Hematopoietic multipotent progenitor cell treated with erythropoietin and hydrocortisone succinate and interleukin-3 and kit ligand, for 4 days (in vitro differentiated cells): ENCODE measurements around the gene CEP85L.

Experiments used
- DNase-seq: peaks from one replicate; pipeline ENCODE4 v3.0.0-alpha.2; 2015

The CEP85L gene

DNA sequence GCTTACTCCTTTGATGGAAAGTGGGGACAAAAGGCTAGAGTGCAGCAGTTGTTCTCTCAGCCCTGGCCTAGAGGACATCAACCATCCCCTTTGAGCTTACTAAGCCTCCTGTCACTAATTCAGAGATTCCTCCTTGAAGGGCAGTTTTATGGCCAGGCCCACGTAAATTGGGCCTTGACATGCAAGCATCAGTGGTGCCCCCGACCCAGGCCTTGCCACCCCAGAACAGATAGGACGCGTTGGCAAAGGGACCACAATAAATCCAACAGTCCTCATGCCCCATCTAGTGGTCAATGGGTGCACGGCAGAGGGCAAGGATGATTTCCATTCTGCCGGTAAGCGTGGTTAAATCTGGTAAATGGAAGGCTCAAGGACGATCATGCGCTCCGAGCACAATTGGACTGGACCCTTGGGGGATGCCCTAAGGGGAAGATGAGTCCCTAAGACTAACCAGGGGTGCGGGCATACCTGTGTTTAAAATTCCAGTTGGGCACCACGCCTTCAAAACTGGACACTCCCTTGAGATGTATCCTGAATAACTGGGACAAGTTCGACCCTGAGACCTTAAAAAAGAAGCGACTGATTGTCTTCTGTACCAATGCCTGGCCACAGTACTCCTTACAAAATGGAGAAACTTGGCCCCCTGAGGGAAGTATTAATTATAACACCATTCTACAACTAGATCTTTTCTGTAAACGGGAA lies 32.6 kb downstream of the CEP85L start:
- DNase-seq = peak; percentile 73

DNA sequence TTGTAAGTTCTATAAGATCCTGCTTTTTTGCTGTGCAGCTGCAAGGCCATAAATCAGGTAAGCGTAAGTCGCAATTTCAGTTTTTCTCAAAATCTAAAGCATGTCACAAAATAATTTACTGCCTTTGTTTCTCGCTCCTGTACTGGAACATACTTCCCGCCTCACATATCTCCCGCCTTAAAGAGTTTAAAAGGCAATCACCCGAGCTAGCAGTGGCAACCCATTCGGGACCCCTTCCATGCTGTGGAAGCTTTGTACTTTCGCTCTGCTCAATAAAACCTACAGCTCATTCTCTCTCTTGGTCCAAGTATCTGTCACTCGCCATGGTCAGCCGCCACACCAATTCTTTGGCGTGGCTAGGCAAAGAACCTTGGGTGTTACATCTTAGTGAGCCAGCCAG lies 34.0 kb downstream of the CEP85L start:
- no peak for DNase-seq

DNA sequence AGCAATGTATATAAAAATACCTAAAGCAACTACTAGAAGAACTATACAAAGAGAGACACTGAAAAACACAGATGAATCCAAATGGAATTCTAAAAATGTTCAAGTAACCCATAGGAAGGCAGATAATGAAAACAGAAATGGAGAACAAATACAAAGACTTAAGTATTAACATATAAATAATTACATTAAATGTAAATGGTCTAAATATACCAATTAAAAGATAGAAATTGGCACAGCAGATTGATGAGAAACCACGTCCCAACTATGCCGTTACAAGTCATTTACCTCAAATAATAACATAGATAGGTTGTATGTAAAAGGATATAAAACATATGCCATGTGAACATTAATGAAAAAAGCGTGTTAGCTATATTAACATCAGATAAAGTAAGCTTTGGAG lies 40.1 kb downstream of the CEP85L start:
- no peak for DNase-seq

DNA sequence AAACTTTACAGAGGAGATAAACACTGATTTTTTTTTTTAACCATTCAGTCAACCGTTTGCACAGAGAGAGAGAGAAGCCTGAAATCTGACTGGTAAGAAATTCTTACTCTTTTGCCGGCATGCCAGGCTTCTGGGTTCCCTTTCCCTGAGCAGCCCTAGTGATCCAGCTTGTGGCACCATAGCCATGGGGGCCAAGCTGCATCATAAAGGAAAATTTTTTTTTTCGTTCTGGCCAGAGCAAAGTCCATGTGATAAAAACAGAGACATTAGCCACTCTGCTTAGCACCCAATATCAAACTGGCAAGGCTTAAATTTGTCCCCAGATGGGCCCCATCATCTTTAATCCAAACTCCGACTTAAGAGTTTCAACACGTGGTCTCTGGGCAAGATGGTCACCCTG lies 44.5 kb downstream of the CEP85L start:
- DNase-seq = no peak

DNA sequence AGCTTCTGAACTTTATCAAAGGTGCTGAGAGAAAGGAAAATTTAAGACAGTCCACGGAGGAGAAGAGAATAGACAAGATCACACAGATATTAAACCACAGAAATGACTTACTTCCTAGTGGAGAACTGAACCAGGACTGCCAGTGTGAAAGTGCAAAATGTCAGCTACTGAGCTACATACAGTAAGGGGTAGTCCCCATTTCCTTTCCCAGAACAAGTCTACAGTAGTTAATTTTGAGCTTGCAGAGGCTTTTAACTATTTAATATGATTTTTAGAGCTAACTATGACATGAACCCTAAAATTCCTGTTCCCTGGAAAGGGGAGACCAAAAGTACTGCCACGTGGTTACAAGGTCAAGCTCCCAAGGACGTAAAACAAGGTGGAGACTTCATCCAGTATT lies 45.1 kb downstream of the CEP85L start:
- DNase-seq = peak; percentile 35

DNA sequence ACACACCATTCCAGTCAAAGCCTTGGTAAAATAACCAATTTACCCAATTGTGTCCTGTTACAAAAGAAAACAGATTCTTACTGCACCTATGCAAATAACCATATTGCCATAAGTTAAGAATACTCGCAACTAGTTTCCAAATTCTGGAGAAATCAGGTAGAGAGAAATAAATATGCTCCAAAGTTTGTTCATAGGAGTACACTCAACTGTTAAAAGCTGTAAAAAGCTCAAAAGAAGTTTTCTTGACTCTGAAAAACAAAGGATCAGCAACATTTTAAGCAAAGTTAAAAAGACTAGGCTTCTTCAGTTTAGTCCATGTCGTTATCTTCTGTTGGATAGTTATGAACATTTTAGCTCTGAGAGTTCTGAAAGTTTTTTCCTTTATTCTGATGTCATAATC lies 48.0 kb downstream of the CEP85L start:
- DNase-seq = no peak

DNA sequence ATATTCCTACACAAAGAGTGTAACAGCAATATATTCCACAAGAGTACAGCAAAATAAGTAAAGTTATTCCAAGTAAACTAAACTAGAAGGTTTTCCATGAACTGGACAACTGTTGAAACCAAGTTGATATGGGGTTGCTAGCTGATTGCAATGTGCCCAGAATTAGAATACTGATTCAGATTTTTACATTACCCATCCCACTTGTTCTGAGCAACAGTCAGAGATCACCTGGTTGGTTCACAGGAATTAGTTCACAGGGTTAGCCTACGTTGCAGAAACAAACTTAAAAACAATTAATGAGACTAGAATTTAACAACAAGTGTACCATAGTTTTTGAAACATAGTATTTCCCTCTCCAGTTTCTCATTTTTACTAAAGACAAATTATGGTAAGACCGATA lies 49.1 kb downstream of the CEP85L start:
- DNase-seq = no peak

DNA sequence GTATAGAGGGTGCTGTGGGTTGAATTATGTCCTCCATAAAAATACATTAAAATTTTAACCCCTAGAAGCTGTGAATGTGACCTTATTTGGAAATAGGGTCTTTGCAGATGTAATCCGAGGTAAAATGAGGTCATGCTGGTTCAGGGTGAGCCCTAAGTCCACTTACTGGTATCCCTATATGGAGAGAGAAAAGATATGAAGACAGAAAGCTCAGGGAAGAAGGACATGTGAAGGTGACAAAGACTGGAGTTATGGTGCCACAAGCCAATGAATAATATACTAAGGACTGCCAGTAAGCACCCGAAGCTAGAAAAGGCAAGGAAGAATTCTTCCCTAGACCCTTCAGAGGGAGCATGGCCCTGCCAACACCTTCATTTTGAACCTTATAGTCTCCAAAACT lies 53.1 kb downstream of the CEP85L start:
- no peak for DNase-seq

DNA sequence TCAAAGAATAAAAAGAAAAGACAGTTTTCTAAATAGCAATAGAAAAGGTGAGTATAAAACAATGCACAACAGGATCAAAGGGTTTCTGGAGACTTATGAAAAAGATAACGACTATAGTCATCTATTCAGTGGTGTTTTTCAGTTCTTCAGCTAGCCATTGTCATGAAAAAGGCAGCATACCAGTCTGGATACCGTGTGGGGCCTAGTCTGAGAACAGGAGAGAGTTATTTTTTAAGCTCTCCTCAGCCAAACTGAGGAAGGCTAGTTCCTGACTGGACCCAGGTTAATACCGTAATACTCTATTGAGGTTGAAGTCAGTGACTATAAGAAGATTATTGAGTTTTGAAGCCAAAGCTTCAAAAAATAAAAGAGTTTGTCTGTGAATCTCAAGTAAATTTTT lies 53.8 kb downstream of the CEP85L start:
- no peak for DNase-seq

DNA sequence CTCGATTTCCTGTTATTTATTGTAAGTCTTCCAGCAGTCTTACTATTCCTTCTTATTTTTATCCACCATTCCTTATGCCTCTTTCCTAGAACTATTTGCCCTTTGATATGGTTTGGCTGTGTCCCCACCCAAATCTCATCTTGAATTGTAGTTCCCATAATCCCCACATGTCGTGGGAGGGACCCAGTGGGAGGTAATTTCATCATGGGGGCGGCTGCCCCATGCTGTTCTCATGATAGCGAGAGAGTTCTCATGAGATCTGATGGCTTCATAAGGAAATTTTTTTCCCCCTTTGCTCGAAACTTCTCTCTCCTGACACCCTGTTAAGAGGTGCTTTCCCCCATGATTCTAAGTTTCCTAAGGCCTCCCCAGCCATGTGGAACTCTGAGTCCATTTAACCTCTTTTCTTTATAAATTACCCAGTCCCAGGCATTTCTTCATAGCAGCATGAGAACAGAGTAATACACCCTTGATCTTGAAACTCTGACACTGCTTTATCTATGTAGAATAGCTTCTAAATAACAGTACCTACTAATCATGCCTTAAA lies 54.5 kb downstream of the CEP85L start:
- DNase-seq = no peak

DNA sequence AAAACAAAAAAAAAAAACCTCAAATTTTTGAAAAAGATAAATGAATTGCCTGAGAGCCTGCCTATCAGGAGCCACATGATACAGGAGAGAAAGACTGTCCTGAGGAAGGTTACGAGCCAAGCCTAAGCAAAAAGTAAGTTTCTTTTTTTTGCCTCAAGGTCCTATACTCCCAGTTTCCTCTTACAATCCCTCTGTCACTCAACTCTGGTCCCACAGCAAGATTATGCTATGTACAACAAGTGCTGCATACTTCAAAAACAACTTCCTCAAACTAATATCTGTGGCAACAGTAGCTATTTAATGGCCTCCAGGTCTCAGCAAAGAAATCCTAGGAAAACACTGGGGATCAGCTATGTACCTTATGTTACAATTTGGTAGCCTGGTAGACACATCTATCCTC lies 56.5 kb downstream of the CEP85L start:
- peak; percentile 33 for DNase-seq

DNA sequence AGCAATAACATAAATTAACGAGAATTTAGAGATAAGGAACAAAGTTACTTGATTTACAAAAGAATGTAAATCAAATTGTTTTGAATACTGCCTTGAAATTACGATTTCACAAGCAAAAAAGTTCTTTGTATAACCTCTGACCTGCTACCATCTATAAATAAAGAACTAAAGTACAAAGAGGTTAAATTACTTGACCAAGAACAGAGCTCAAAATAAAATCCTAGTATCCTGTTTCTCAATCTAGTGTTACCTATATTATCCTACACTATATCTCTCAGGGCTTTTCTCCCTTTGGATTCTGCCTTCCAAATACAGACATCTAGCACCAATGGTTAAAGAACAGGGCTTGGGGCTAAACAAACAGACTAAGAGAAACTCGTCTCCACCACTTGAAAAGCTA lies 59.5 kb downstream of the CEP85L start:
- no peak for DNase-seq

DNA sequence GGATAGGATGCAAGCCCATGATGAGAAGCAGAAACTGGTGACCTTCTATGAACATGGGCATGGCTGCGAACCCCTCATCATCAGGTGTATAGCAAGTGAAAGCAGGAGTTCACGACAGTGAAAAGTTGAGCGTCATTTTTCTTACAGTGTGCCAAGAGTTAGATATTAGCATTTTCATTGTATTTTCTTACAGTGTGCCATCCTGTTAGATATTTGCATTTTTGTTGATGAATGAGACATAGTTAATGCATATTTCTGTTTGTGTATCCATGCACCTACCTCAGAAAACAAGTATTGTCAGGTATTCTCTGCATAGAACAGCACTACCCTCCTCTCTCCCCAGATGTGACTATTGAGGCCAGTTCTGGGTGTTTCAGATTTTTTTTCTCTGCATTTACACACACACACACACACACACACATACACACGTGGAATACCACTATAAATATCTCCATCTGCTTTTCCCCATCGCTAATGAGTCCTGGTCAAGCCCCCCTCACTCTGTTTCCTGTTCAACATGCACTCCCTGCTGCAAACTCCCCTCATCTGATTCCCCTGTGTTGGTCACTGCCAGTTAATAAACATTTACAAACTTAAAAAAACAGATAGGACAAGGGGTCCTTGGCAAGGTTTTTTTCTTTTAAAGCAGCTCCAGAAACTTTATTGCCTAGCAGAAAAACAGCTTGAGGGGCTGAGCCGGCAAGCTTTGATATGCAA lies 61.6 kb downstream of the CEP85L start:
- no peak for DNase-seq

DNA sequence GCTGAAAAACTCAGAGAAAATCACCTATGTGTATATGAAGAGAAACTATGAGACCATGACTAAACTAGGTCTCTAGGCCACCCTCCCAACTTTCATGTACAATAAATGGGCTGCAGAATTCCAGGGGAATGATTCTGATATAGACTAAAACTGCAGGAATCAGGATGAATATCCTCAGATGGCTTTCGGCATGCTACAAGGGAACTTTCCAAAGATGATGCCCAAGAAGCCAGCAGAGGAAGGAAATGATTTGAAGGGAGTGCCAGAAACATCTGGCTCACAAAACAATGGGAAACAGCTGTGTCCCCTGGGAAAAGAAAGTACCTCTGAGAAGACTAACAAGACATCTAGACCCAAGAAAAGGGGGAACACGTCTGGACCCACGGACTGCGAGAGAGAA lies 62.2 kb downstream of the CEP85L start:
- DNase-seq = no peak

DNA sequence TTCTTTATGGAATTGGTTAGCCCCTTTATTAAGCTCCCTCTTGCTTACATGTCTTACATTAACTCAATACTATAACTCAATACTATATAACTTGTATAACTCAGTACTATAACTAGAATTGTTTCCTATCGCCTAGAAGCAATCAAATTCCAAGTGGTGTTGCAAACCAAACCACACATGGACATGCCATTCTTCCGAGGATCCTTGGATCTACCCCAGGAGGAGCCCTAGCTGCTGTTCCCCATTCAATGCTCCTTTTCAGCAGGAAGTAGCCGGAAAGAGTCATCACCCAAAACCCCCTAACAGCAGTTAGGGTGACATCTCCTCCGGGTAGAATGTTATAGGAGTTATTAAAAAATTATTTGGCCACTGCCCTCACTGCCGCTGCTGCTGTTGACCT lies 62.8 kb downstream of the CEP85L start:
- no peak for DNase-seq

DNA sequence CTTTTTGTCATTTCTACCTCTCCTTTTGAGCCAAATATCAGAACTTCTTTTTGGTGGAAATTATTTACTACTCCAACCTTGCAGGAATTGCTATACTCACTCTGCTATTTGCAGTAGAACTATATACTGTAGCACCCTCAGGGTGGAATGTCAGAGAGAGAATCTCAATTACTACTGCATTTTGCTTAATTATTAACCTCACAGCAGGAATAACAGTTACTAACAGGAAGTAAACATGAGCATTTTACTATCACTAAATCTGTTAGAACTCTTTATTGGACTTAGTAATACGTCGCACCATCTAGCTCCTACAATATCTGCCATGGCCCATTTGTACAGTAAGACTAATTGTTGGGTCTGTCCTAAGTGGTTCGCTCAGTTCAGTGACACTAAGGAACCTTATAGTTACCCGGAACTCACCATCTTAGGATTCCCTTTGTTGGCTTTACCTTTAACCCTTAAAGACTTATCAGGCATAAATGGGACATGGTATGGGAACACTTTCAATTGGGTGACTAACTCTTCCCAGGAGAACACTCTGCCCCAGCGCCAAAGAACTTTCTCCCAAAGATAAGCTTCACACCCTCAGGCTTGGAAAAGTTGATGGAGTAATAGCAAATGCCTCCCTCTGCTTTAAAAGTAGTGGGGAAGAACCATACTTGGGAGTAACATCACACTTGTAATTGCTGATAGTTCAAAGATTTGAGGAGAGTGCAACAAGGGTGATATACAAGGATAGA lies 64.5 kb downstream of the CEP85L start:
- no peak for DNase-seq

DNA sequence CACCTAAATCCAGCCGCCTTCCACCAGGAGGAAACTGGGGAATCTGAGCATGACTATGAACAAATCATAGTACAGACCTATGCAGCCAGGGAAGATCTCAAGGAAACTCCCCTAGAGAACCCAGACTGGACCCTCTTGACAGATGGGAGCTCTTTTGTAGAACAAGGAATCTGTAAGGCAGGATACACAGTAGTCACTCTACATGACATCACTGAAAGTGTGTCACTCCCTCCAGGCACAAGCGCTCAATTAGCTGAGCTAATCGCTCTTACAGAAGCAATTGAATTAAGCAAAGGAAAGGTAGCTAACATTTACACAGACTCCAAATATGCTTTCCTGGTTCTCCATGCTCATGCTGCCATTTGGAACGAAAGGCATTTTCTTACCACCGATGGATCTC lies 66.5 kb downstream of the CEP85L start:
- no peak for DNase-seq

DNA sequence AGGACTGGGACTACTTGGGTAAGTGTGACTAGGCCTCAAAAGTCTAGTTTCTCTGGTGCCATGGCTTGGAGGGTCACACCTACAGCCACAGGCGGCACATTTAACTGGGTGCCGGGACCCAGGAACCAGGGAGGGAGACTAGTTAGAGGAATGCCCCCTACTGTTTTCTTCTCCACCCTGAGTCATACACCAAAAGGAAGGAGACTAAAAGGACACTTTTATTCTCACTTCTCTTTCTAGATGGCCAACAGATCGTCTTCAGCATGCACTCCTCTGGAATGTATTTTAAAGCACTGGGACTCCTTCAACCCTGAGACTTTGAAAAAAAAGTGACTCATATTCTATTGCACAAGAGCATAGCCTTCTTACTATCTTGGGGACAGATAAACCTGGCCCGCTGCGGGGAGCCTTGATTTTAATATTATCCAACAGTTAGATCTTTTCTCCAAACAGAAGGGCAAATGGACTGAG lies 69.9 kb downstream of the CEP85L start:
- DNase-seq = peak; percentile 58

DNA sequence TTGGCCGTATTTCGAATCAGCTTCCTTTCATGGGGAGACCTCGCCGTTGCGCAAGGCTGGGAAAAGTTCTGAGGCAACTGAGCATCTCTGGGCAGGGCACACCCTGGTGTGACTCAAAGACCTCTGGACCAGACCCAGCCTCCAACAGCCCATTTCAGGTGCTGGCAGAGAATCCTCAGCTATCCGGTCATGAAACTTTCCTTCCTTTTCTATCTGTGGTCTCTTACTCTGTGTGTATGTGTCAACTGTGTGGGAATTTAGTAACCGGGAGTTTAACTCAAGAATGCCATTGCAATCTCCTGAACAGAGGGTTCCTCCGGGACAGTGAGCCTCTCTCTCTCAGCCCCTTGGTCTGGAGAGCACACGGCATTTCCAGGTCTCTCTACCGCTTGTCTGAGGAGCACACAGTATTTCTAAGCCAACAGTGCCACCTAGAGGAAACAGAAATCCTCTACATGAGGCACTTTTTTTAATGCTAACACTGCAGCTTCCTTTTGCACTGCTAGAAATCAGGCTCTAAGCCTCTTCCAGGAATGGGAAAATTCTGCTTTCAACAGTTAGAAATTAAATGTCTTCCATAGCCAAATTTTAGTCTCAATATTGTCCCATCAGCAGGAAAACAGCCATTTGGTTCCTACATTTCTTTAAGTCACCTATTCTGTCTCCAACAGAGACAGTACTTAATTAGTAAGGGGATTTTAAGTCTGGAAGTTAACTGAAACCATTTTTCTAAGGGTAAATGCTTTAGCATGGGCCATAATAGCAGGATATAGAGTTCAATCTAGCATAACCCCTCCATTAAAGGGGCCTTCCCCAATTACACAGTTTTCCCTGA lies 70.6 kb downstream of the CEP85L start:
- DNase-seq = peak; percentile 84

DNA sequence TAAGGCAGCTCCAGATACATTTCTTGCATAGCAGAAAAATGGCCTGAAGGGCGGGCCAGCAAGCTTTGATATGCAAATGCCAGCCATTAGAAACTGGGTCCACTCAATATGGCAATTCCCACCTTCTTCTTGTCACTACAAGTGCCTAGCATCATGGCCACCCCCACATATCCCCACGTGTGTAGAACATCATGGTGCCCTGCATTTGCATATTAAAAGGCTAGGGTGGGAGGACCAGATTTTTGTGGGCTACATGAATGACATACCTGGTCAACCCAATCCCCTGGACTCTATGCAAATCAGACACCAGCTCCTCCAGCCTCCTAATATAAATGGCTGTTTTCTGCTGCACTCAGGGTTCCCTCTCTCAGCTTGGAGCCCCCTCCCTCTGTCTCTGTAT lies 71.6 kb downstream of the CEP85L start:
- no peak for DNase-seq

DNA sequence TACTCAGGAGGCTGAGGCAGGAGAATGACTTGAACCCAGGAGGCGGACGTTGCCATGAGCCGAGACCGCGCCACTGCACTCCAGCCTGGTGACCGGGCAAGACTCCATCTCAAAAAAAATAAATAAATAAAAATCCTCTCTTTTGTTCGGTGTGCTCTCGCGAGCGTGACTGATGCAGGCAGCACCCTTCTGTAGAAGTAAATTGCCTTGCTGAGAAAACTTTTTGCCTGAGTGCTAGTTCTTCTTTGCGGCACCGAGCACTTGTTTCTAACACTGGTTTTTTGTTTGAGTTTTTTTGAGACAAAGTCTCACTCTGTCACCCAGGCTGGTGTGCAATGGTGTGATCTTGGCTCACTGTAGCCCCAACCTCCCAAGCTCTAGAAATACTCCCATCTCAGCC lies 72.8 kb downstream of the CEP85L start:
- peak; percentile 30 for DNase-seq

DNA sequence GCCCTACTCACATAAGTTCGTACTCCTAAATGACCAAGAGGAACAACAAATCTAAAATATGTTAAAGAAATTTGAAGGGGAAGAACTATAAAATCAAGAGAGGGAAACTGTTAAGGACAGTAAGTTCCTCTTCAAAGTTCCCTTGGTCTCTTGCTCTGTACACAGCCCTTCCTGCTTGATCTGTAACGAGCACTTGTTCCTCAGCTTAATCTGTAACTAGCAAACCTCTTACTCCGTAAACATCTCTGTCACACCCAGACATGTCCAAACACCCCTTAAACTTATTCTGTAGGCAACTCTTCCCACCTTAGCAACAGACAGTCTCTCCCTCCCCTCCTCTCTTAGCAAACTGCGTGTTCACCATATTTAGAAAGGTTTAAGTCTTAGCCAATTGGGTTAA lies 73.4 kb downstream of the CEP85L start:
- DNase-seq = no peak
